Right lobe of liver (tissue), 4 donors: ENCODE results near the gene SNX30.
A peak's percentile ranks its signal among the peaks of the same experiment; 100 is the strongest.

Experiments
- POLR2A ChIP-seq: fragments of 450-650 bp; IDR thresholded peaks from one replicate; pipeline ENCODE4 v1.6.1; 2017; ENCODE audit warnings: antibody characterized with exemption, mild to moderate bottlenecking
- TF ChIP-seq, protein P1 (sequence below), 4 donors: fragments of 200-600 bp in 3 of 4; fragments of 450-650 bp in 1 of 4; IDR thresholded peaks; one replicate each; pipeline versions ENCODE4 v1.5.1 to v1.8.0; 2016 to 2022; ENCODE audit warnings: antibody characterized with exemption in 4 of 4, mild to moderate bottlenecking in 2 of 4
- donor health status: DM: no; HTN: no; CAD: no.
- donor health status: DM: no; HTN: no; CAD: no.
- donor health status: DM: no; HTN: yes; CAD: no.

DNA sequence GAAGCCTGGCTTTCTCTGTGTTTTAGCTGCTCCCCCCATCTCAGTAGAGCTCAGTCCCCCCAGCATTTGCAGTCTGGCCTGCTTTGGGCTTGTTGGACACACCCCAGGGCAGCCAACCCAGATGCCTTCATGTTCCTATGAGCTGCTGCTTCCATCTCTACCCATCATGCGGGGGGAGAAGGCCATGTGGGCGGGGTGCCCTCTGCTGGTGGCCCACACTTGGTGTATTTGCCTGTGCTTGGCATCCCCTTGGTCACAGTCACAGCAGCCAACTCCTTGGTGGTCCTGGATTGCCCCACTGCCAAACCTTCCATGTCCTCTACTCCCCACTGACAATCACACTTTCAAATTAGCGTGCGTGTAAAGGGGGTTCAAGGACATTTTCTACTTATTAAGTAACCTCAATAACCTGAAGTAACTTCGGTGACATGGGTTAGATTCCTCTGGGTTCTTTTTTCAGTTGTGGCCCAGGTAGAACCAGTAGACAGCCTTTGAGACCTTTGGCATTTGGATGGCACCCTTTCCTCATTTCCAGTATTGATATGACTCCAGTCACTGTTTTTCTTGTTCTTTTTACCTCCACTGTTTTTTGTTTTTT is 42.8 kb downstream of the SNX30 start:
- TF ChIP-seq, protein P1, sequence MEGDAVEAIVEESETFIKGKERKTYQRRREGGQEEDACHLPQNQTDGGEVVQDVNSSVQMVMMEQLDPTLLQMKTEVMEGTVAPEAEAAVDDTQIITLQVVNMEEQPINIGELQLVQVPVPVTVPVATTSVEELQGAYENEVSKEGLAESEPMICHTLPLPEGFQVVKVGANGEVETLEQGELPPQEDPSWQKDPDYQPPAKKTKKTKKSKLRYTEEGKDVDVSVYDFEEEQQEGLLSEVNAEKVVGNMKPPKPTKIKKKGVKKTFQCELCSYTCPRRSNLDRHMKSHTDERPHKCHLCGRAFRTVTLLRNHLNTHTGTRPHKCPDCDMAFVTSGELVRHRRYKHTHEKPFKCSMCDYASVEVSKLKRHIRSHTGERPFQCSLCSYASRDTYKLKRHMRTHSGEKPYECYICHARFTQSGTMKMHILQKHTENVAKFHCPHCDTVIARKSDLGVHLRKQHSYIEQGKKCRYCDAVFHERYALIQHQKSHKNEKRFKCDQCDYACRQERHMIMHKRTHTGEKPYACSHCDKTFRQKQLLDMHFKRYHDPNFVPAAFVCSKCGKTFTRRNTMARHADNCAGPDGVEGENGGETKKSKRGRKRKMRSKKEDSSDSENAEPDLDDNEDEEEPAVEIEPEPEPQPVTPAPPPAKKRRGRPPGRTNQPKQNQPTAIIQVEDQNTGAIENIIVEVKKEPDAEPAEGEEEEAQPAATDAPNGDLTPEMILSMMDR (IDR thresholded peaks at IDR 0.05): peak; percentile 64 to 78 (median 68)
- no peak for TF ChIP-seq POLR2A
